ENCODE data around the gene CGNL1.

The CGNL1 gene

DNA sequence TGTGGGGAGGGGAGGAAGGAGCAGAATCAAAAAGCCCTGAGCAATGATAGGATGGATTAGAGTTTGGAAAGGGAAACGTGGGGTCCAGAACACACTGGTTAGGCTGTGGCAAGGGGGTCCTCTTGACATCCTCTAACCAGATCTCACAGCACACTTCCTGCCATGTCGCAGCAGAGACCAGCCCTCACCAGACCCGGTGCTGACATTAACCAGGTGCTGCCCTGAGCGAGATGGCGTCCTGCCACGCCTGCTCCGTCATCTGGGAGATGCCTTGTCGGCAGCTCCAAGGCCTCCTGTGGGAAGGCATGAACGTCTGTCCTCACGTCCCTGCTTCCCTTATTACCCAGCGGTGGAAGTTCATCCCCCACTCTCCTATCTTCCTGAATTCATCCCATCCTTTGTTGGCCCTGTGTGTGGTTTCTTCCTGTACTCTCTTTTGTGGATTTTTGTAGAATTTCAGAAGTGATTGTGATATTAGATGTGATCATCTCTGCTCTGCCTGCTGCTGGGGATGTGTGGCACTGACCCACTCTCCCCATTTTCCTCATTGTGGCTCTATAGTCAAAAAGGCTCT lies 186.0 kb downstream of the CGNL1 start:
- H3K27ac ChIP-seq (ENCODE audit: low read length), result peak overlapping the region; percentile 90
- no peaks in the 10 kb centered on the region for H3K36me3 ChIP-seq (replicated peaks; ENCODE audit: low read depth, low read length)
- no peaks in the 10 kb centered on the region for H3K9me3 ChIP-seq (ENCODE audit: insufficient read depth, low read length)
- peak overlapping the region; percentile 28; the same call in 1 of the 2 replicates for H3K9ac ChIP-seq (ENCODE audit: low read length)
- TF ChIP-seq EZH2phosphoT487 (IDR thresholded peaks at IDR 0.05; ENCODE audit: low read depth) (no peak), CTCF (IDR thresholded peaks at IDR 0.05; ENCODE audit: low read depth, low read length) (no peak)
- 0 out of 2 replicates have a peak overlapping the region, but pooled peaks have one; percentile 29 for H2AFZ ChIP-seq (ENCODE audit: low read depth, low read length)
- no peaks in the 10 kb centered on the region for H3K79me2 ChIP-seq (ENCODE audit: low read length)
- no peaks in the 10 kb centered on the region for H4K20me1 ChIP-seq (ENCODE audit: insufficient read depth, low read length)
- no peak overlapping the region for H3K4me3 ChIP-seq (ENCODE audit: low read length)
- peak overlapping the region; percentile 78; the same call in 1 of the 2 replicates for H3K4me2 ChIP-seq (ENCODE audit: low read length)
- H3K4me1 ChIP-seq (ENCODE audit: low read length), result peaks cover 48% of the 10 kb centered on the region
- H3K27me3 ChIP-seq (ENCODE audit: low read depth, low read length), result no peaks in the 10 kb centered on the region

DNA sequence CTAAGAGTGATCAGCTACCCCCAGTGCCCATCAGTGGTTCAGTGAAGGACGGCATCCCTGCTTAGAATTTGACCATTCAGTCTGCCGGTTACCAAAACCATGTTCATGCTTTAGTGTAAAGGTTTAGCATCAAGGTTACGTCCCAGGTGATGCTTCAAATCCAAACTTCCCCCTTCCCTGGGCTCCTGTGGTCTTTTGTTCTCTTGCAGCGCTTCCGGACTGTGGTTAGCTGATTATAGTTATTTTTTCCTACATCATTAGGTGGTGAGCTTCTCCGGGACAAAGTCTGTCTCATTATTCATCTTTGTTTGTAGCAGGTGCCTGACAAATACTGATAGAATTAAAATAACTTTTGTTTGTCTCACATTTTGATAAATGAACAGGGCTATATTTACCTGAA lies 187.1 kb downstream of the CGNL1 start:
- no peak overlapping the region for H3K9ac ChIP-seq (ENCODE audit: low read length)
- no peaks in the 10 kb centered on the region for H3K79me2 ChIP-seq (ENCODE audit: low read length)
- no peak overlapping the region for H3K4me3 ChIP-seq (ENCODE audit: low read length)
- H3K4me2 ChIP-seq (ENCODE audit: low read length), result no peak overlapping the region
- H3K27ac ChIP-seq (ENCODE audit: low read length), result no peak overlapping the region
- no peaks in the 10 kb centered on the region for H3K27me3 ChIP-seq (ENCODE audit: low read depth, low read length)
- no peaks in the 10 kb centered on the region for H3K36me3 ChIP-seq (replicated peaks; ENCODE audit: low read depth, low read length)
- no peak for TF ChIP-seq EZH2phosphoT487 (IDR thresholded peaks at IDR 0.05; ENCODE audit: low read depth)
- no peak for TF ChIP-seq CTCF (IDR thresholded peaks at IDR 0.05; ENCODE audit: low read depth, low read length)
- no peaks in the 10 kb centered on the region for H3K9me3 ChIP-seq (ENCODE audit: insufficient read depth, low read length)
- H4K20me1 ChIP-seq (ENCODE audit: insufficient read depth, low read length), result no peaks in the 10 kb centered on the region
- H3K4me1 ChIP-seq (ENCODE audit: low read length), result peaks cover 57% of the 10 kb centered on the region
- H2AFZ ChIP-seq (ENCODE audit: low read depth, low read length), result no peak overlapping the region

DNA sequence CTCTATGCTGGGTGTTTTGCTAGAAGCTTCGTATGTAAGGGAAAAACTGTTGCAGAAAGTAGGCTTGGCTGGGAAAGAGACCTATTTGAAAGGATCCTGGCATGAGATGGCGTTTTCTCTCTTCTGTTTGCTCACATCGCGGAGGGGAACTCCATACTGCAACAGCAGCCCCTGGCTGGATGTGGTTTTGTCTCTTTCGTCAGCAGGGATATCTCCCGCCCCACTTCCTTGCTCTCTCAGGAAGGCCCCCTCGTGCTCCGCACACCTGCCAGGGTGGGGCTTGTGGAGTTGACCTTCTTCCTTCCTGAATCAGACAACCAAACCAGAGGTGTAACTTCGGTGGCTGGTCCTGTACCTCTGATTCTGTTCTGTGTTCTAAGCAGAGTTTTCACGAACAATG lies 189.0 kb downstream of the CGNL1 start:
- Histone ChIP-seq H3K27ac (ENCODE audit: low read length) (peak overlapping the region; percentile 0; the same call in 1 of the 2 replicates), H2AFZ (ENCODE audit: low read depth, low read length) (peak overlapping the region; percentile 55), H3K4me2 (ENCODE audit: low read length) (peak overlapping the region; percentile 57)

DNA sequence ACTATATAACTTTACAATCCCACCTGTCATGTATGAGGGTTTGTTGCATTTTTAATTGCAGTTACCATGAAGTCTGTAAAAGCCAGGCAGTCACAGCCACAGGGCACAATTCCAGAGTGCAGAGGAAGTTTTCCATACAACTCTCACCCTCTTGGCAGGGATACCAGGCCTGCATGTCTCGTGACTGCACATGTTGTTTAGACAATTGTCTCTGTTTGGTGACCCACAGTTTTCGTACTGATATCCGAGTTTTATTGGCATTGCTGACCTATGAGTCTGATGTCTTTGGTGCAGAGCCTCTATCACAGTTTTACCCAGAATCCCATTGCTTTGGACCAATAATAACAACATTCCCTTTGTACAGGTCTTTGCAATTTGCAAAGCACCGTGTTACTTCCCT lies 190.5 kb downstream of the CGNL1 start:
- H3K36me3 ChIP-seq (replicated peaks; ENCODE audit: low read depth, low read length), result no peaks in the 10 kb centered on the region
- H3K27me3 ChIP-seq (ENCODE audit: low read depth, low read length), result no peaks in the 10 kb centered on the region
- no peak overlapping the region for H2AFZ ChIP-seq (ENCODE audit: low read depth, low read length)
- no peak for TF ChIP-seq CTCF (IDR thresholded peaks at IDR 0.05; ENCODE audit: low read depth, low read length)
- no peak for TF ChIP-seq EZH2phosphoT487 (IDR thresholded peaks at IDR 0.05; ENCODE audit: low read depth)
- no peak overlapping the region for H3K9ac ChIP-seq (ENCODE audit: low read length)
- no peak overlapping the region for H3K4me2 ChIP-seq (ENCODE audit: low read length)
- no peak overlapping the region for H3K27ac ChIP-seq (ENCODE audit: low read length)
- H3K9me3 ChIP-seq (ENCODE audit: insufficient read depth, low read length), result no peaks in the 10 kb centered on the region
- H3K79me2 ChIP-seq (ENCODE audit: low read length), result no peaks in the 10 kb centered on the region
- H4K20me1 ChIP-seq (ENCODE audit: insufficient read depth, low read length), result no peaks in the 10 kb centered on the region
- peaks cover 60% of the 10 kb centered on the region for H3K4me1 ChIP-seq (ENCODE audit: low read length)
- H3K4me3 ChIP-seq (ENCODE audit: low read length), result no peak overlapping the region

More for the DNA sequence above, 189.0 kb downstream of the CGNL1 start:
- Histone ChIP-seq H3K9me3 (ENCODE audit: insufficient read depth, low read length) (no peaks in the 10 kb centered on the region), H3K4me1 (ENCODE audit: low read length) (peaks cover 69% of the 10 kb centered on the region), H3K27me3 (ENCODE audit: low read depth, low read length) (no peaks in the 10 kb centered on the region), H3K9ac (ENCODE audit: low read length) (peak overlapping the region; percentile 4; the same call in 1 of the 2 replicates), H4K20me1 (ENCODE audit: insufficient read depth, low read length) (no peaks in the 10 kb centered on the region), H3K79me2 (ENCODE audit: low read length) (no peaks in the 10 kb centered on the region), H3K4me3 (ENCODE audit: low read length) (peak overlapping the region; percentile 24), H3K36me3 (replicated peaks; ENCODE audit: low read depth, low read length) (no peaks in the 10 kb centered on the region)
- TF ChIP-seq EZH2phosphoT487 (IDR thresholded peaks at IDR 0.05; ENCODE audit: low read depth) (no peak), CTCF (IDR thresholded peaks at IDR 0.05; ENCODE audit: low read depth, low read length) (no peak)

Measured in OCI-LY3 (cell line).